HL-60 (cell line): ENCODE measurements around the gene ST6GAL1.
"Not testable (repeated sequence)": the region's sequence is repeated elsewhere in the genome, so short reads cannot be mapped to it uniquely, and the experiment has no call there.

Source experiments
- DNase-seq, 2 experiments: peaks; one replicate each; pipeline ENCODE4 v3.0.0-alpha.2; 2010 to 2020; ENCODE audit warnings: low read depth in 1 of 2, low spot score in 1 of 2
- H3K27ac ChIP-seq: fragments of 250-450 bp; sonication (Bioruptor Pico); replicated peaks from 2 replicates; pipeline ENCODE4 v1.5.1; 2020; ENCODE audit warnings: mild to moderate bottlenecking, moderate library complexity
- H3K27me3 ChIP-seq: fragments of 250-450 bp; sonication (Bioruptor Pico); 2 replicates; pipeline ENCODE4 v1.5.1; 2021; ENCODE audit warnings: mild to moderate bottlenecking, moderate library complexity; ENCODE audit not compliant: insufficient read depth, poor library complexity, severe bottlenecking
- H3K4me3 ChIP-seq: replicated peaks from 2 replicates; pipeline ENCODE4 v1.5.1; 2011; ENCODE audit warnings: mild to moderate bottlenecking, control low read depth, low read length; ENCODE audit not compliant: insufficient read depth
- CTCF ChIP-seq: IDR thresholded peaks from one replicate; pipeline ENCODE4 v1.5.1; 2011; ENCODE audit warnings: low read length, control low read depth, inconsistent platforms; ENCODE audit not compliant: insufficient read depth
- GABPA ChIP-seq: IDR thresholded peaks from 2 replicates; pipeline ENCODE4 v1.6.1; 2012; ENCODE audit warnings: low read depth
- POLR2AphosphoS5 ChIP-seq: IDR thresholded peaks from 2 replicates; pipeline ENCODE4 v1.6.1; 2012; ENCODE audit warnings: low read depth
- REST ChIP-seq: IDR thresholded peaks from 2 replicates; pipeline ENCODE4 v1.6.1; 2012; ENCODE audit warnings: low read depth; ENCODE audit not compliant: insufficient replicate concordance
- SPI1 ChIP-seq: IDR thresholded peaks from 2 replicates; pipeline ENCODE4 v1.6.1; 2012; ENCODE audit warnings: low read depth, mild to moderate bottlenecking, borderline replicate concordance

The ST6GAL1 gene

GRCh38 chr3:186966406-186966805 lies 36.1 kb downstream of the ST6GAL1 start:
- no peak for DNase-seq
- no peaks in the 10 kb centered on the region for H3K27me3 ChIP-seq
- no peak overlapping the region for H3K4me3 ChIP-seq
- no peak for TF ChIP-seq GABPA
- TF ChIP-seq CTCF, result no peak
- TF ChIP-seq POLR2AphosphoS5, result no peak
- TF ChIP-seq REST, result no peak
- no peak for TF ChIP-seq SPI1
- H3K27ac ChIP-seq, result no peak overlapping the region

GRCh38 chr3:186967236-186967635 lies 36.9 kb downstream of the ST6GAL1 start:
- not testable (repeated sequence) for H3K27me3 ChIP-seq, H3K27ac ChIP-seq, H3K4me3 ChIP-seq, DNase-seq

GRCh38 chr3:186967686-186968085 lies 37.4 kb downstream of the ST6GAL1 start:
- peak in 1 of 2 experiments; percentile 36 for DNase-seq
- TF ChIP-seq CTCF (no peak), SPI1 (no peak), GABPA (no peak), REST (no peak), POLR2AphosphoS5 (no peak)
- no peak overlapping the region for H3K4me3 ChIP-seq
- no peak overlapping the region for H3K27ac ChIP-seq
- no peaks in the 10 kb centered on the region for H3K27me3 ChIP-seq

GRCh38 chr3:186969607-186970006 lies 39.3 kb downstream of the ST6GAL1 start:
- no peak overlapping the region for H3K27ac ChIP-seq
- no peaks in the 10 kb centered on the region for H3K27me3 ChIP-seq
- no peak for DNase-seq
- no peak for TF ChIP-seq CTCF
- no peak for TF ChIP-seq REST
- no peak for TF ChIP-seq SPI1
- no peak for TF ChIP-seq GABPA
- TF ChIP-seq POLR2AphosphoS5, result no peak
- H3K4me3 ChIP-seq, result no peak overlapping the region

- not testable (repeated sequence) for H3K27me3 ChIP-seq, DNase-seq, H3K27ac ChIP-seq, H3K4me3 ChIP-seq
These were observed 40.8 kb downstream of the ST6GAL1 start for GRCh38 chr3:186971106-186971505.
